ENCODE results near the gene FNDC3B. TPM values are rescaled to one million over a fixed set of nuclear protein-coding genes. Genes with fewer than 3 reads are reported as not detected.

The FNDC3B gene
- total RNA-seq, 2 donors from 2014 or later = 27.0 to 41.6 TPM

DNA sequence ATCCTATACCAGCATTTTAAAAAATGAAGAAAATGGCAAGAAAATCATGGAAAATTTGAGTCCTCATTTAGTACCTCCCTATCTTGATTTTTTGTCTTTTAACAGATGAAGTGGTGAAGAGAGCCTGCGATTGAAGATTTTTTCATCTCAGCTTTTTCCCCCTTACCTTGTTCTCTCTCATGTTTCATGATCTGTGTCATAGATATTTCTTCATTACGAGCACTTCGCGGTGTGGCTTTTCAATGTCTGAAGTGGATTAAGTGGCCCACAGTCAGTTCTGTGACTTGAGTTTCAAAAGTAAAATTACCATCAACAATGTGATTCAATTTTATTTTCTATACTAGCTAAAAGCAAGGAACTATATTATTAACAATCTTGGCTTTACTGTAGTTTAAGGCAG, 147.2 kb downstream of the FNDC3B start:
- H3K4me3 Mint-ChIP-seq = no peak overlapping the region
- H3K9me3 ChIP-seq (ENCODE audit: control insufficient read depth, low read length, poor library complexity, severe bottlenecking) = no peaks in the 10 kb centered on the region
- no peaks in the 10 kb centered on the region for H3K27me3 Mint-ChIP-seq
- H3K36me3 Mint-ChIP-seq (ENCODE audit: low read depth) = peaks cover 4% of the 10 kb centered on the region
- peaks cover 18% of the 10 kb centered on the region for H3K4me1 Mint-ChIP-seq
- H3K27ac Mint-ChIP-seq = no peak overlapping the region
- ATAC-seq (no peak), DNase-seq (no peak)

DNA sequence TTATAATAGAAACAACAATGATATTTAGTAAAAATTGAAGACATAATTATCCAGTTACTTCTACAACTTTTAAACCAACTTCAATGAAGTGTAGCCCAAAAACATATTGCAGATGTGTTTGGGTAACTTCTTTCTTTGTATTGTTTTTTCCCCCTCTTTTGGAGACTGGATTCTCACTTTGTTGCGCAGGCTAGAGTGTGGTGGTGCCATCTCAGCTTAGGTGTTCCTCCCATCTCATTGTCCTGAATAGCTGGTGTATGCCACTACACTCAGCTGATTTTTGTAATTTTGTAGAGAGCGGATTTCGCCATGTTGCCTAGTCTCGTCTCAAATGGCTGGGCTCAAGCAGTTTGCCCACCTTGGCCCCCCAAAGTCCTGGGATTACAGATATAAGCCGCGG, 148.1 kb downstream of the FNDC3B start:
- H3K27me3 Mint-ChIP-seq = no peaks in the 10 kb centered on the region
- peaks cover 14% of the 10 kb centered on the region for H3K4me1 Mint-ChIP-seq
- H3K36me3 Mint-ChIP-seq (ENCODE audit: low read depth) = peaks cover 4% of the 10 kb centered on the region
- DNase-seq (no peak), ATAC-seq (no peak)
- H3K9me3 ChIP-seq (ENCODE audit: control insufficient read depth, low read length, poor library complexity, severe bottlenecking) = no peaks in the 10 kb centered on the region
- no peak overlapping the region for H3K4me3 Mint-ChIP-seq
- H3K27ac Mint-ChIP-seq = no peak overlapping the region

DNA sequence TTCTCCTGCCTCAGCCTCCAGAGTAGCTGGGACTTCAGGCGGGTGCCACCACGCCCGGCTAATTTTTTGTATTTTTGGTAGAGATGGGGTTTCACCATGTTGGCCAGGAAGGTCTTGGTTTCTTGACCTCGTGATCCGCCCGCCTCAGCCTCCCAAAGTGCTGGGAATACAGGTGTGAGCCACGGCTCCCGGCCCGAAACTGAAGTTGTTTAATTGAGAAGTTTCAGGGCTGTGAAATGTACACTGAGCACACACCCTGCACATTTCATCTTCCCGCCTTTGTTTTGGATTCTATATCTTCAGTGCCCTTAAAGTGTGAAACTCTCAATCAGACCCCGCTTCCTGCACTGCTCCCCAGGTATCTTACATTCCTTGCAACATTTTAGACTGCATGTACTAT, 149.1 kb downstream of the FNDC3B start:
- H3K4me3 Mint-ChIP-seq = no peak overlapping the region
- DNase-seq = no peak
- ATAC-seq = no peak
- no peak overlapping the region for H3K27ac Mint-ChIP-seq
- no peaks in the 10 kb centered on the region for H3K27me3 Mint-ChIP-seq
- H3K36me3 Mint-ChIP-seq (ENCODE audit: low read depth) = peaks cover 4% of the 10 kb centered on the region
- H3K9me3 ChIP-seq (ENCODE audit: control insufficient read depth, low read length, poor library complexity, severe bottlenecking) = no peaks in the 10 kb centered on the region
- H3K4me1 Mint-ChIP-seq = peaks cover 13% of the 10 kb centered on the region

DNA sequence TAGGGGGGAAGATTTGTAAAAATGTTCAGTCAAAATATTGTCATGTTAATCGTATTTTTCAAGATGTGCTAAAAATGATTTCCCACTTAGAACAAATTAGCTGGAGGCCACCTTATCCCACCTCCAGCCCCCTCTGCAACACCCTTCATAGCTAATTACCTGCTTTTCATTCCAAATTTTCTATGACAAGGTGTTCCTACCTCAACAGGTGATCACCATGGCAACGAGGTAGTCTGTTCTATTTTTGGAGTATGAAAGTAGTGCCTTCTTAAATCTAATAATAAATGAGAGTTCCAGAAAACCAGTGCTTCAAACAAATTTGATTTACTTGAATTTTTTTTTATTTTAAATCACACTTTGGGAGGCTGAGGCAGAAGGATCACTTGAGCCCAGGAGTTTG, 149.8 kb downstream of the FNDC3B start:
- no peak for ATAC-seq
- H3K9me3 ChIP-seq (ENCODE audit: control insufficient read depth, low read length, poor library complexity, severe bottlenecking) = no peaks in the 10 kb centered on the region
- Mint-ChIP-seq H3K27ac (no peak overlapping the region), H3K4me1 (peaks cover 12% of the 10 kb centered on the region), H3K27me3 (no peaks in the 10 kb centered on the region), H3K4me3 (no peak overlapping the region), H3K36me3 (ENCODE audit: low read depth) (peaks cover 2% of the 10 kb centered on the region)
- DNase-seq = no peak

DNA sequence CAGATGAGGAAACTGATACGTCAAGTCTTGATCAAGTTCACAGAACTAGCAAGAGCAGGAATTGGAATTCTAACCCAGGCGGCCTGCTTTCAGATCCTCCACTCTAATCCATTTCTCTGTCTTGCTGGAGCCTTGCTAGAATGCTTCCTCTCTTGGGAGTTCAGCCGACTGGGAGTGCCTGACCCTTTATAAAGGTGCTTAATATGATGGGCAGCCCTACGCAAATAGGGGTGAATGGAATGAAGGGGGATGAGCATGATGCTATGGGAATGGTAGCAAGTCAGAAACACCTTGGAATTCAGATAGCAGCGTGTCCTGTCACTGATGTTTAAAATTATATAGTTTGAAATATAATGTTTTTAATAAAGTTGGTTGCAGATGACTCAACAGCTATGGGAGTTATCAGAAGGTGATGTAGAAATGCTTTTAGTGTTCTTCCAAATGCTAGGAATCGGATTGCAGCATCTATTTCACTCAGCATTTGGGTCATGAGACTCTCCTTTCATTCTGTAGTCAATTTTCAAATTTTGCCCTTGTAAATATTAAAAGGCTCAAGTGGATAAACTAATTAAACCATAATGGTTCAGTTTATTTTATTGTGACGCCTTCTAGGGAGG, 150.7 kb downstream of the FNDC3B start:
- ATAC-seq (no peak), DNase-seq (no peak)
- Mint-ChIP-seq H3K4me3 (no peak overlapping the region), H3K27me3 (no peaks in the 10 kb centered on the region), H3K4me1 (peaks cover 9% of the 10 kb centered on the region), H3K27ac (no peak overlapping the region), H3K36me3 (ENCODE audit: low read depth) (no peaks in the 10 kb centered on the region)
- H3K9me3 ChIP-seq (ENCODE audit: control insufficient read depth, low read length, poor library complexity, severe bottlenecking) = no peaks in the 10 kb centered on the region

DNA sequence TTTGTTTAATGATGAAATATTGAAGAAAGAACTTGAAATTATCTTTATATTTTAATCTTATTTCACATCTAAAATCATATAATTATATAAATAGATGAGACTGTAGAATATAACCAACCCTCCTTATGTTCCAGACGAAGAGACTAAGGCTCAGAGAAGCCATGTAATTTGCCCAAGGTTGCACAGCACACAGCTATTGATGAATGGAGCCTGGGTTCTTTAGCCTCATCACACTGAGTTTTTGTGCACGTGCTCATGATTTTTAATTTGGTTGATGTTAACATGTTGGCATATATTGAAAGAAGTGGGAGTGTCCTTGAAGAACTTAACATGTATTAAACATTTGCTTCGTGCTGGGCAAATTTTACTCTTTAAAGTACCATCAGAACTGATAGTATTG, 151.6 kb downstream of the FNDC3B start:
- Mint-ChIP-seq H3K36me3 (ENCODE audit: low read depth) (no peaks in the 10 kb centered on the region), H3K4me1 (peaks cover 8% of the 10 kb centered on the region), H3K4me3 (no peak overlapping the region), H3K27me3 (no peaks in the 10 kb centered on the region), H3K27ac (no peak overlapping the region)
- DNase-seq = no peak
- no peaks in the 10 kb centered on the region for H3K9me3 ChIP-seq (ENCODE audit: control insufficient read depth, low read length, poor library complexity, severe bottlenecking)
- no peak for ATAC-seq

DNA sequence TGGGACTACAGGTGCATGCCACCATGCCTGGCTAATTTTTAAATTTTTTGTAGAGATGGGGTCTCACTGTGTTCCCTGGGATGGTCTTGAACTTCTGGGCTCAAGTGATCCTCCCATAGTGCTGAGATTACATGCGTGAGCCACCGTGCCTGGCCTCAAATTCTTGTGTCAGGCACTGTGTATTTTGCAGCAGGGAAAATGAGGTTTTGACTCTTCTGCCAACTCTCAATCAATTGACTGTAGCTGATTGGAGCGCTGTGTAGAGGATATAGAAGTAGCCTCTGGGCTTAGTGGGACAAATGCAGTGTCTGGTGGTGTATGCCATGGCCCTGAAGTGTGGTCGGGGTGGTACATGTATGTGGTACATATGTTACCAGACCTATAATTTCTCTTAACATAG, 152.3 kb downstream of the FNDC3B start:
- peaks cover 7% of the 10 kb centered on the region for H3K4me1 Mint-ChIP-seq
- H3K27me3 Mint-ChIP-seq = no peaks in the 10 kb centered on the region
- H3K27ac Mint-ChIP-seq = no peak overlapping the region
- H3K9me3 ChIP-seq (ENCODE audit: control insufficient read depth, low read length, poor library complexity, severe bottlenecking) = no peaks in the 10 kb centered on the region
- DNase-seq (no peak), ATAC-seq (no peak)
- no peaks in the 10 kb centered on the region for H3K36me3 Mint-ChIP-seq (ENCODE audit: low read depth)
- H3K4me3 Mint-ChIP-seq = no peak overlapping the region

DNA sequence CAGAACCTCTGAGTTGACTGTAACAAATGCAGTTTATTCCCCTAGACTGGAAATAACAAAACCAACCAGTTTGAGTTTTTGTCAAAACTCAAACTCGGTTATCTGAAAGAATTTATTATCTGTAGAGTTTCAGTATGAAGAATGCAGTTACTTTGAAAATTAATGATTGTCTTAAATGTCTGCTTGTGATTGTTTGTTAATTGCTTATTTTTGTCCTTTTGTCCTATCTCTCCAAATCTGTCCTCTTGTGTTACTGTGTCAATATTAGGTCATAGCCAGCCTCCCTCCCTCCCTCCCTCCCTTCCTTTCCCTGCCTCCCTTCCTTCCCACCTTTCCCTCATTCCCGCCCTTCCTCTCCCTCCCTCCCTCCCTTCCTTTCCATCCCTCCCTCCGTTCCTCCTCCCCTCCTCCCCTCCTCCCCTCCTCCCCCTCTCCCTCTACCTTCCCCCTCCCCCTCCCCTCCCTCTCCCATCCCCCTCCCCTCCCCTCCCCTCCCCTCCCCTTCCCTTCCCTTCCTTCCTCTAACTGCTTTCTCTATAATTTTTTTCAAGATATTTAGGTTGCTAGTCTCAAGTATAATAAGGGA, 153.5 kb downstream of the FNDC3B start:
- peaks cover 6% of the 10 kb centered on the region for H3K4me1 Mint-ChIP-seq
- ATAC-seq = no peak
- H3K27ac Mint-ChIP-seq = no peak overlapping the region
- no peaks in the 10 kb centered on the region for H3K36me3 Mint-ChIP-seq (ENCODE audit: low read depth)
- no peaks in the 10 kb centered on the region for H3K9me3 ChIP-seq (ENCODE audit: control insufficient read depth, low read length, poor library complexity, severe bottlenecking)
- H3K27me3 Mint-ChIP-seq = no peaks in the 10 kb centered on the region
- no peak overlapping the region for H3K4me3 Mint-ChIP-seq
- no peak for DNase-seq

DNA sequence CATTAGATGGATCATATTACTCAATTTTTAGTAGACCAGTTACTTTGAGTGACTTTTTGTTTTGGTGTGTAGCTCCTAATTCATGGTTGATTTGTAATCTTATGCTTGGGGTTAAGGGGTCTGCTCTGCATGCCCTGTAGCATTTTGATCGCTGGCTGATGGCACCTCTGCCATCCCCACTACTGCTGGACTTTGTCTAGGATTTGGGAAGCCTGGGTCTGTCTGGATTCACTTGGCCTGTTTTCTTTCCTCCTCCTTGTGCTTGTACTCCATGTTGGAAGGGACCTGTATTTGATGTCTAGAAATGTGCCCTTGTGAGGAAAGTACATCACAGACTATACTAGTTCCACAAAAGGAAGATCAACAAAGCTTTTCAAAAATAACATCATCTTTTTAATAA, 154.1 kb downstream of the FNDC3B start:
- DNase-seq = no peak
- peaks cover 6% of the 10 kb centered on the region for H3K4me1 Mint-ChIP-seq
- H3K9me3 ChIP-seq (ENCODE audit: control insufficient read depth, low read length, poor library complexity, severe bottlenecking) = no peaks in the 10 kb centered on the region
- no peak overlapping the region for H3K4me3 Mint-ChIP-seq
- H3K36me3 Mint-ChIP-seq (ENCODE audit: low read depth) = no peaks in the 10 kb centered on the region
- ATAC-seq = no peak
- H3K27ac Mint-ChIP-seq = no peak overlapping the region
- H3K27me3 Mint-ChIP-seq = no peaks in the 10 kb centered on the region

DNA sequence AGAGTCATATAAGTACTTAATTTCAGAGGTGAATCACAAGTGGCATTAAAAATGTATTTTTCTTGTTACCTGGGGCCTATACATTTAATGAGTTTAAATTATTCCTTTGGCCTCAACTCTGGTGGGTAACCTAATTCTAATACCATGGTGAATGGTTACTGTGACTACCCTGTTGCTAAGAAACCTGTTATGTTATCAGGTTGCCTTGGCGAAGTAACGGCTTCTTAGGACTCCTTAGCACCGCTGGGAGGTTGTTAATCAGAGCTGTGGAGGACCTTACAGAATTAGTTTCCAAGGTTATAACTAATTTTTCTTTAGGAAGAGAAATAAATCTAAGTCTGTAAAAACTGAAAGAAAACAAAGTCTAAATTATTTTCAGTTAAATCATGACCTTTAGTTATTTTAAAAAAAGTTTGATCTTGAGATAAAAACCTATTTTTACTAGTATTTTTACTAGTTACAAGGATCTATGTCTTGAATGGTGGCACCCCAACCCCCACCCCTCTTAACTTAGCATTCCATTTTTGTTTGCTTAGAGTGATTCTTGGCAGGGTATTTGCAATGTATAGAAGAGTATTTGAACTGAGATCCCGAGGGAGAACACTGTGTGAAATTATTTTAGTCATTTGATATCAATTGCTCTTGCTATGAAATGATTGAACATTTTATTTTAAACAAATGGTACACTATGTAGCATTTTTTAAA, 155.5 kb downstream of the FNDC3B start:
- peak; percentile 42 for ATAC-seq
- Mint-ChIP-seq H3K4me1 (peaks cover 6% of the 10 kb centered on the region), H3K27ac (no peak overlapping the region), H3K27me3 (no peaks in the 10 kb centered on the region), H3K4me3 (no peak overlapping the region), H3K36me3 (ENCODE audit: low read depth) (no peaks in the 10 kb centered on the region)
- H3K9me3 ChIP-seq (ENCODE audit: control insufficient read depth, low read length, poor library complexity, severe bottlenecking) = no peaks in the 10 kb centered on the region
- no peak for DNase-seq

DNA sequence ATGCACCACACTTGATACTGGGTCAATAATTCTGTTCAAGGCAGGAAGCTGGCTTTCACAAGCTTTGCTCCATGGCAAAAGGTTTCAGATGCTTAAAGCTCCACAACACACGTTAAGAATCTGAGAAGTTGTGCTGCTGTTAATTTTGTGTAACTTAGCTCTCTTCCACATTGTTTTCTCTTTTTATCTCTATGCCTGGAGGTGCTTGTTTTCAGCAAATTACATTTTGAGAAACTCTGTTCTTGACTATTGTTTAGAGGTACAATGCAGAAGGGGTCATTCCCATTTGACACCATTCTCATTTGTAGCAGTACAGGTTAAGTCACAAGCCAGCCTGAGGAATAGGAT, 156.0 kb downstream of the FNDC3B start:
- no peak overlapping the region for H3K27ac Mint-ChIP-seq
- ATAC-seq (no peak), DNase-seq (no peak)
- peaks cover 6% of the 10 kb centered on the region for H3K4me1 Mint-ChIP-seq
- H3K4me3 Mint-ChIP-seq = no peak overlapping the region
- H3K27me3 Mint-ChIP-seq = no peaks in the 10 kb centered on the region
- no peaks in the 10 kb centered on the region for H3K9me3 ChIP-seq (ENCODE audit: control insufficient read depth, low read length, poor library complexity, severe bottlenecking)
- H3K36me3 Mint-ChIP-seq (ENCODE audit: low read depth) = no peaks in the 10 kb centered on the region

DNA sequence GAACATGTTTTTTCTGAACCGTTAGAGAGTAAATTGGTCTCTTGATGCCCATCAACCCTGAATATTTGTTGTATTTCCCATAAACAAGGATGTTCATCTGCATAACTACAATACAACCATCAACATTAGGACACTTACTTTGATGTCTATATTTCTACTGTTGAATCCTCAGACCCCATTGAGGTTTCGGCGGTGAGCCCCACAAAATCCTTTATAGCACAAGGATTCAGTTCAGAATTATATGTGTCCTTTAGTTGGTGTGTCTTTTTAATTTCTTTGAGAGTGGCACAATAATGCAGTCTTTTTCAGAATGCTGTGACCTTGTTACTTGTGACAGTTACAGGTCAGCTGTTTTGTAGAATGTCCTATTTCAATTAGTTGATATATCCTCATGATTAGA, 158.0 kb downstream of the FNDC3B start:
- H3K27me3 Mint-ChIP-seq = no peaks in the 10 kb centered on the region
- peaks cover 3% of the 10 kb centered on the region for H3K4me1 Mint-ChIP-seq
- H3K27ac Mint-ChIP-seq = no peak overlapping the region
- no peaks in the 10 kb centered on the region for H3K36me3 Mint-ChIP-seq (ENCODE audit: low read depth)
- no peak for DNase-seq
- no peaks in the 10 kb centered on the region for H3K9me3 ChIP-seq (ENCODE audit: control insufficient read depth, low read length, poor library complexity, severe bottlenecking)
- no peak for ATAC-seq
- no peak overlapping the region for H3K4me3 Mint-ChIP-seq

DNA sequence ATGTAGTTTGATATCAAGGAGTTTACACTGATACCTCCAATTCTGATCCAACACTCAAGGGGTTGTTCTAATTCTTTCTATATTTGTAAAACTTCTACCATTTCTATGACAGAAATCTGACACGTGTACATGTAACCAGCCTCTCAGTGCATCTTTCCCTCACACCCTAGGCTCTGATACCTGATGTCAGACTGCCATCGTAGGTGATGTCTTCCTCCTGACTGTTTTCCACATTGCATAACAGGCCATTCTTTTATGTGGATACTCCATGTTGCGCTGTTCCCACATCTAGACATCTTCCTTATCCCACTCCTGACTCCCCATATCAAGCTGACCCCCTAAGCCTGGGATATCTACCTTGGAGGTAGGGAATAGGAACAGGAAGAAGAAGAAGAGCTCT, 159.1 kb downstream of the FNDC3B start:
- Mint-ChIP-seq H3K4me1 (peaks cover 2% of the 10 kb centered on the region), H3K27ac (no peak overlapping the region), H3K4me3 (no peak overlapping the region), H3K36me3 (ENCODE audit: low read depth) (no peaks in the 10 kb centered on the region), H3K27me3 (no peaks in the 10 kb centered on the region)
- DNase-seq (no peak), ATAC-seq (no peak)
- H3K9me3 ChIP-seq (ENCODE audit: control insufficient read depth, low read length, poor library complexity, severe bottlenecking) = no peaks in the 10 kb centered on the region

DNA sequence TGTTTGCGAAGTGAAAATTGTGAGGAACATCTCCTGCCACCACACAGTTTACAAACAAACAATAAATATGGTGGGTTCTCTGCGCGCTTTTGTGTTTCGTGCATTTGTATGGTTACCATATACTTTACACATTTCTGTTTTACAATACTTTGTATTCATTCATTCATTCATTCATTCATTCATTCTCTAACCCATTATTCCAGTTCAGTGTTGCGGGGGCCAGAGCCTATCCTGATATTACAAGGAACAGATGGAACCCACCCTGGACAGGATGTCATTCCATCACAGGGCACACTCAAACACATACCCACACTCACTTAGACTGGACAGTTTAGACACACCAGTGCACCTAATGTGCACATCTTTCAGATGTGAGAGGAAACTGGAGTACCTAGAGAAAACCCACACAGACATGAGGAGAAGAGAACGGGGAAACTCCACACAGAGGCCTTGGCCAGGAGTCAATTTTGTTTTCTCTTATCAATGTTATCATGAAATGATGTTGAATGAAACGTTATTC, 160.5 kb downstream of the FNDC3B start:
- Mint-ChIP-seq H3K27ac (no peak overlapping the region), H3K27me3 (no peaks in the 10 kb centered on the region), H3K4me3 (no peak overlapping the region), H3K36me3 (ENCODE audit: low read depth) (no peaks in the 10 kb centered on the region), H3K4me1 (no peaks in the 10 kb centered on the region)
- ATAC-seq (no peak), DNase-seq (no peak)
- peaks cover 5% of the 10 kb centered on the region for H3K9me3 ChIP-seq (ENCODE audit: control insufficient read depth, low read length, poor library complexity, severe bottlenecking)
